Endothelial cell of umbilical vein (primary cell): ENCODE data around the gene ITFG1. TPM values are rescaled to one million over a fixed set of nuclear protein-coding genes. Genes with fewer than 3 reads are reported as not detected.

Source experiments
- BruUV-seq: library from RNA; stranded (reverse); fragments of 400-500 nt; replicated peaks from 2 replicates; lab custom pipeline; 2021; lab: Mats Ljungman, UMichigan
- CTCF ChIA-PET: fragments of 300-600, 350-600 bp; sonication (Branson Sonifier 250); formaldehyde crosslinking; loops from one replicate; lab custom pipeline; 2021; ENCODE audit warnings: antibody characterized with exemption, inconsistent platforms; lab: Charles Lee
- POLR2A ChIA-PET: fragments of 300-600, 350-600 bp; sonication (Branson Sonifier 250); formaldehyde crosslinking; loops from one replicate; lab custom pipeline; 2021; ENCODE audit warnings: antibody characterized with exemption, inconsistent platforms; lab: Charles Lee
- DNase-seq: peaks from one replicate; pipeline ENCODE4 v3.0.0-alpha.2; 2011; ENCODE audit warnings: low read depth, low spot score
- FAIRE-seq: peaks from 2 replicates; lab custom pipeline; 2011; peaks lifted over from hg19 to GRCh38; lab: Jason Lieb, UNC
- H2AFZ ChIP-seq: 2 replicates; pipeline ENCODE4 v1.6.0; 2012; ENCODE audit warnings: low read depth, low read length, control low read depth, inconsistent platforms
- H3K27ac ChIP-seq: 2 replicates; pipeline ENCODE4 v1.5.1; 2011; ENCODE audit warnings: low read depth, mild to moderate bottlenecking, control low read depth, low read length, moderate library complexity; ENCODE audit not compliant: insufficient read depth
- H3K27me3 ChIP-seq, 2 experiments: 2 replicates each; pipeline versions ENCODE4 v1.6.0 to v1.6.1; 2011; ENCODE audit warnings: low read length in 2 of 2, mixed read lengths in 1 of 2; ENCODE audit not compliant: control insufficient read depth in 2 of 2, insufficient read depth in 2 of 2
- H3K36me3 ChIP-seq, 2 experiments: 2 replicates in 1 of 2; 3 replicates in 1 of 2; pipeline ENCODE4 v1.5.1; 2011; ENCODE audit warnings: low read length in 2 of 2, mild to moderate bottlenecking in 1 of 2, moderate library complexity in 1 of 2; ENCODE audit not compliant: control insufficient read depth in 2 of 2, insufficient read depth in 2 of 2; ENCODE audit errors: extremely low read depth in 1 of 2
- H3K4me1 ChIP-seq: 3 replicates; pipeline ENCODE4 v1.5.1; 2011; ENCODE audit warnings: mild to moderate bottlenecking, low read length; ENCODE audit not compliant: control insufficient read depth, insufficient read depth; ENCODE audit errors: extremely low read depth
- H3K4me2 ChIP-seq: 2 replicates; pipeline ENCODE4 v1.6.1; 2011; ENCODE audit warnings: low read length, control low read depth, mixed read lengths; ENCODE audit not compliant: insufficient read depth
- H3K4me3 ChIP-seq, 3 experiments: fragments of 200-600 bp in 1 of 3; sonication (generic), shearing (Covaris generic) in 1 of 3; replicated peaks in 1 of 3; 2 replicates each; pipeline ENCODE4 v1.5.1; 2011 to 2016; ENCODE audit warnings: control low read depth in 3 of 3, low read length in 3 of 3, mild to moderate bottlenecking in 2 of 3, inconsistent platforms in 1 of 3, low read depth in 1 of 3, moderate library complexity in 1 of 3; ENCODE audit not compliant: insufficient read depth in 1 of 3
- H3K79me2 ChIP-seq: 2 replicates; pipeline ENCODE4 v1.6.0; 2012; ENCODE audit warnings: low read length, inconsistent platforms; ENCODE audit not compliant: control insufficient read depth, insufficient read depth
- H3K9ac ChIP-seq: replicated peaks from 2 replicates; pipeline ENCODE3; 2011; ENCODE audit warnings: low read length, control low read depth; ENCODE audit not compliant: insufficient read depth; ENCODE audit errors: extremely low read depth
- H3K9me1 ChIP-seq: replicated peaks from 3 replicates; pipeline ENCODE4 v1.6.0; 2011; ENCODE audit warnings: mild to moderate bottlenecking, low read length; ENCODE audit not compliant: control insufficient read depth, insufficient read depth; ENCODE audit errors: extremely low read depth
- H3K9me3 ChIP-seq: replicated peaks from 2 replicates; pipeline ENCODE4 v1.5.1; 2012; ENCODE audit warnings: low read length, inconsistent platforms; ENCODE audit not compliant: control insufficient read depth, insufficient read depth
- H4K20me1 ChIP-seq: replicated peaks from 2 replicates; pipeline ENCODE3; 2011; ENCODE audit warnings: mild to moderate bottlenecking, low read length; ENCODE audit not compliant: control insufficient read depth, insufficient read depth; ENCODE audit errors: extremely low read depth
- EZH2 ChIP-seq: IDR thresholded peaks from 2 replicates; pipeline ENCODE4 v1.6.1; 2012; ENCODE audit warnings: borderline replicate concordance, low read depth, mild to moderate bottlenecking, moderate library complexity, low read length, inconsistent platforms; ENCODE audit not compliant: severe bottlenecking
- FOS ChIP-seq: IDR thresholded peaks from 2 replicates; pipeline ENCODE4 v1.6.1; 2011; ENCODE audit warnings: mild to moderate bottlenecking, low read length, moderate library complexity, borderline replicate concordance; ENCODE audit not compliant: insufficient read depth
- GATA2 ChIP-seq: IDR thresholded peaks from 2 replicates; pipeline ENCODE4 v1.7.0; 2011; ENCODE audit warnings: low read depth, mild to moderate bottlenecking, moderate library complexity, mixed read lengths, low read length; ENCODE audit not compliant: insufficient read length, insufficient read depth
- JUN ChIP-seq: IDR thresholded peaks from 2 replicates; pipeline ENCODE4 v1.6.1; 2011; ENCODE audit warnings: borderline replicate concordance, low read depth; ENCODE audit not compliant: insufficient read length, insufficient read depth
- MAX ChIP-seq: IDR thresholded peaks from 2 replicates; pipeline ENCODE4 v1.6.1; 2011; ENCODE audit not compliant: insufficient read depth, insufficient read length
- MYC ChIP-seq: IDR thresholded peaks from one replicate; pipeline ENCODE4 v1.6.1; 2011; ENCODE audit warnings: mild to moderate bottlenecking, low read depth, low read length
- POLR2A ChIP-seq: IDR thresholded peaks from 2 replicates; pipeline ENCODE4 v1.6.1; 2012; ENCODE audit warnings: low read depth, mild to moderate bottlenecking, control low read depth, low read length
- POLR2AphosphoS5 ChIP-seq: IDR thresholded peaks from 2 replicates; pipeline ENCODE4 v1.6.1; 2012; ENCODE audit warnings: low read depth, mild to moderate bottlenecking, control low read depth, low read length, moderate library complexity; ENCODE audit not compliant: insufficient read depth
- dilution Hi-C: fragments of 300-500 bp; cut with MboI; formaldehyde crosslinking; loops from one replicate; pipeline ENCODE4 v1.15.0; 2019; ENCODE audit warnings: low sequenced_read_pairs; ENCODE audit not compliant: extremely low pct_ligation_motif_present
- intact Hi-C: fragments of 100-400 bp; cut with micrococcal nuclease; formaldehyde crosslinking; loops from one replicate; pipeline ENCODE4 v1.10.0; 2022
- polyA plus RNA-seq, 4 experiments: library from polyadenylated mRNA; depleted of rRNA in 3 of 4; stranded (reverse) in 3 of 4; unstranded in 1 of 4; fragments of >200 nt; gene quantifications; 2 replicates each; pipeline versions ENCODE4 v1.2.1 to v1.2.3, GENCODE V29; 2011 to 2012; ENCODE audit warnings: missing spikeins in 1 of 4
- total RNA-seq: library from RNA; stranded (reverse); gene quantifications from 2 replicates; pipeline ENCODE4 v1.2.3, GENCODE V29; 2021
- TF ChIP-seq, protein P1 (sequence below), 2 donors: IDR thresholded peaks; 1 replicate in 1 of 2; 2 replicates in 1 of 2; pipeline ENCODE4 v1.5.1; 2011; ENCODE audit warnings: low read length in 2 of 2, mild to moderate bottlenecking in 2 of 2, moderate library complexity in 2 of 2, control low read depth in 1 of 2, inconsistent platforms in 1 of 2, low read depth in 1 of 2; ENCODE audit not compliant: insufficient read depth in 1 of 2; ENCODE audit errors: extremely low read depth in 1 of 2

The ITFG1 gene
- total and polyA plus RNA-seq, 2 donors (not counting 3 experiments of a cell fraction or from before 2014, with no cell fraction given) = 32.1 to 44.2 TPM

- Histone ChIP-seq H3K27me3 (no peaks in the 10 kb centered on the region), H4K20me1 (no peaks in the 10 kb centered on the region), H3K36me3 (no peaks in the 10 kb centered on the region), H3K4me1 (peaks cover 25% of the 10 kb centered on the region), H3K9ac (no peak overlapping the region), H3K4me3 (no peak overlapping the region), H2AFZ (no peak overlapping the region), H3K4me2 (no peak overlapping the region), H3K79me2 (peaks cover 17% of the 10 kb centered on the region), H3K27ac (no peak overlapping the region), H3K9me1 (no peaks in the 10 kb centered on the region), H3K9me3 (no peaks in the 10 kb centered on the region)
- intact Hi-C loops (no loop called here), dilution Hi-C loops (no loop called here)
- DNase-seq = peak; percentile 54
- no TSS peak for BruUV-seq
- ChIA-PET POLR2A (no interaction called here), CTCF (interaction anchor here (1.4 to 4.9 kb wide), 6 partner anchors 11 to 1032 kb away, joined by 3 to 75 read pairs (median 5); partner anchors contain the start of gene NETO2)
- no peak for FAIRE-seq
- no peak for TF ChIP-seq EZH2
- no peak for TF ChIP-seq JUN
- TF ChIP-seq MYC = no peak
- TF ChIP-seq POLR2A = no peak
- no peak for TF ChIP-seq FOS
- TF ChIP-seq, protein P1, sequence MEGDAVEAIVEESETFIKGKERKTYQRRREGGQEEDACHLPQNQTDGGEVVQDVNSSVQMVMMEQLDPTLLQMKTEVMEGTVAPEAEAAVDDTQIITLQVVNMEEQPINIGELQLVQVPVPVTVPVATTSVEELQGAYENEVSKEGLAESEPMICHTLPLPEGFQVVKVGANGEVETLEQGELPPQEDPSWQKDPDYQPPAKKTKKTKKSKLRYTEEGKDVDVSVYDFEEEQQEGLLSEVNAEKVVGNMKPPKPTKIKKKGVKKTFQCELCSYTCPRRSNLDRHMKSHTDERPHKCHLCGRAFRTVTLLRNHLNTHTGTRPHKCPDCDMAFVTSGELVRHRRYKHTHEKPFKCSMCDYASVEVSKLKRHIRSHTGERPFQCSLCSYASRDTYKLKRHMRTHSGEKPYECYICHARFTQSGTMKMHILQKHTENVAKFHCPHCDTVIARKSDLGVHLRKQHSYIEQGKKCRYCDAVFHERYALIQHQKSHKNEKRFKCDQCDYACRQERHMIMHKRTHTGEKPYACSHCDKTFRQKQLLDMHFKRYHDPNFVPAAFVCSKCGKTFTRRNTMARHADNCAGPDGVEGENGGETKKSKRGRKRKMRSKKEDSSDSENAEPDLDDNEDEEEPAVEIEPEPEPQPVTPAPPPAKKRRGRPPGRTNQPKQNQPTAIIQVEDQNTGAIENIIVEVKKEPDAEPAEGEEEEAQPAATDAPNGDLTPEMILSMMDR (IDR thresholded peaks at IDR 0.05; ENCODE audit: extremely low read depth in 1 of 2, insufficient read depth in 1 of 2, low read depth in 1 of 2, low read length in 2 of 2) = no peak
- TF ChIP-seq MAX = no peak
- TF ChIP-seq POLR2AphosphoS5 = no peak
- no peak for TF ChIP-seq GATA2
Measured at GRCh38 chr16:47132308-47132707, 328.6 kb downstream of the ITFG1 start.
